Vagina (tissue), 2 donors: ENCODE measurements around the gene SETD4. TPM values are rescaled to one million over a fixed set of nuclear protein-coding genes. Genes with fewer than 3 reads are reported as not detected.
"Not testable (repeated sequence)": the region's sequence is repeated elsewhere in the genome, so short reads cannot be mapped to it uniquely, and the experiment has no call there.

ENCODE experiments used
- DNase-seq, 2 donors: peaks; one replicate each; pipeline ENCODE4 v3.0.0-alpha.2; 2017; ENCODE audit errors: extremely low spot score in 2 of 2
- H3K27ac ChIP-seq: fragments of 200-600 bp; sonication (generic); one replicate; pipeline ENCODE4 v1.5.1; 2019
- H3K27me3 ChIP-seq: fragments of 200-600 bp; sonication (generic); one replicate; pipeline ENCODE4 v1.5.1; 2019
- H3K36me3 ChIP-seq, 2 donors: fragments of 200-600 bp; sonication (generic); one replicate each; pipeline ENCODE4 v1.5.1; 2017 to 2019
- H3K4me1 ChIP-seq: fragments of 200-600 bp; sonication (generic); one replicate; pipeline ENCODE4 v1.5.1; 2019
- H3K4me3 ChIP-seq, 2 donors: fragments of 200-600 bp; sonication (generic); 1 replicate in 1 of 2; 2 replicates in 1 of 2; pipeline ENCODE4 v1.5.1; 2016 to 2019
- H3K9me3 ChIP-seq: fragments of 200-600 bp; sonication (generic); one replicate; pipeline ENCODE4 v1.5.1; 2019
- POLR2A ChIP-seq, 2 donors: fragments of 450-650 bp; IDR thresholded peaks; one replicate each; pipeline ENCODE4 v1.6.1; 2017; ENCODE audit warnings: antibody characterized with exemption in 2 of 2, mild to moderate bottlenecking in 2 of 2, moderate library complexity in 2 of 2
- POLR2AphosphoS5 ChIP-seq, 2 donors: sonication (generic); formaldehyde crosslinking; IDR thresholded peaks; one replicate each; pipeline ENCODE4 v1.9.0; 2017; ENCODE audit warnings: antibody characterized with exemption in 2 of 2, mild to moderate bottlenecking in 2 of 2, low read depth in 1 of 2; ENCODE audit not compliant: insufficient read depth in 1 of 2
- intact Hi-C: fragments of 100-400 bp; cut with DNase I; formaldehyde crosslinking; loops from one replicate; pipeline ENCODE4 v1.15.1; 2023
- total RNA-seq: library from RNA; depleted of rRNA; stranded (reverse); fragments of >200 nt; gene quantifications from one replicate; pipeline ENCODE4 v1.2.3, GENCODE V29; 2016
- TF ChIP-seq, protein P1 (sequence below), 3 experiments: fragments of 450-650 bp in 2 of 3; fragments of 200-600 bp in 1 of 3; sonication (generic) in 1 of 3; IDR thresholded peaks; one replicate each; pipeline ENCODE4 v1.5.1; 2017 to 2019; ENCODE audit warnings: antibody characterized with exemption in 3 of 3, mild to moderate bottlenecking in 2 of 3, moderate library complexity in 2 of 3

Gene SETD4
- total RNA-seq, 1 donor from 2014 or later, result 28.7 TPM

DNA sequence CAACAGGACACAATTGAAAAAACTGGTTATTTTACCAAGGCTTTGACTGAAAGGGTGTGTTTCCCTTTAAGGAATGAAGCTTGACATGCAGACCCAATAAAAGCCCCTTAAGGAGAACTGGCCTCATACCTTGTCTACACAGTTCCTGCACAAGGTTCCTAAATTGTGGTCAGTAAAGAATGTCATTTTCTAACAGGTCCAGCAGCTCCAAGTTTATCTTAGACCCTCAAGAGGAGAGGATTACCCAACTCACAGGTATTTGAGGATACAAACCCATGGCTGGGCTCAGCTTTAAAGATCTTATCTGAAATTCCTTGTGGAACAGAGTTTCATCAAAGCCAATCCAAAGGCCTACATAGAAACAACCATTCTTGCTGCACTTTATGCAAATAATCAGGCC is 43.1 kb upstream of the SETD4 start:
- H3K9me3 ChIP-seq, result no peaks in the 10 kb centered on the region

GRCh38 chr21:36100971-36101641 is 40.8 kb upstream of the SETD4 start:
- Histone ChIP-seq H3K4me3 (no peak overlapping the region), H3K27me3 (no peaks in the 10 kb centered on the region), H3K36me3 (no peaks in the 10 kb centered on the region), H3K27ac (no peak overlapping the region), H3K4me1 (peaks cover 18% of the 10 kb centered on the region), H3K9me3 (no peaks in the 10 kb centered on the region)
- DNase-seq, result no peak
- TF ChIP-seq, protein P1, sequence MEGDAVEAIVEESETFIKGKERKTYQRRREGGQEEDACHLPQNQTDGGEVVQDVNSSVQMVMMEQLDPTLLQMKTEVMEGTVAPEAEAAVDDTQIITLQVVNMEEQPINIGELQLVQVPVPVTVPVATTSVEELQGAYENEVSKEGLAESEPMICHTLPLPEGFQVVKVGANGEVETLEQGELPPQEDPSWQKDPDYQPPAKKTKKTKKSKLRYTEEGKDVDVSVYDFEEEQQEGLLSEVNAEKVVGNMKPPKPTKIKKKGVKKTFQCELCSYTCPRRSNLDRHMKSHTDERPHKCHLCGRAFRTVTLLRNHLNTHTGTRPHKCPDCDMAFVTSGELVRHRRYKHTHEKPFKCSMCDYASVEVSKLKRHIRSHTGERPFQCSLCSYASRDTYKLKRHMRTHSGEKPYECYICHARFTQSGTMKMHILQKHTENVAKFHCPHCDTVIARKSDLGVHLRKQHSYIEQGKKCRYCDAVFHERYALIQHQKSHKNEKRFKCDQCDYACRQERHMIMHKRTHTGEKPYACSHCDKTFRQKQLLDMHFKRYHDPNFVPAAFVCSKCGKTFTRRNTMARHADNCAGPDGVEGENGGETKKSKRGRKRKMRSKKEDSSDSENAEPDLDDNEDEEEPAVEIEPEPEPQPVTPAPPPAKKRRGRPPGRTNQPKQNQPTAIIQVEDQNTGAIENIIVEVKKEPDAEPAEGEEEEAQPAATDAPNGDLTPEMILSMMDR (IDR thresholded peaks at IDR 0.05), result no peak
- TF ChIP-seq POLR2A (IDR thresholded peaks at IDR 0.05) (no peak), POLR2AphosphoS5 (IDR thresholded peaks at IDR 0.05; ENCODE audit: insufficient read depth in 1 of 2, low read depth in 1 of 2) (no peak)
- intact Hi-C loops, result no loop called here

More for the DNA sequence above, 43.1 kb upstream of the SETD4 start:
- Histone ChIP-seq H3K27ac (no peak overlapping the region), H3K36me3 (no peaks in the 10 kb centered on the region), H3K27me3 (no peaks in the 10 kb centered on the region), H3K4me3 (no peak overlapping the region), H3K4me1 (peaks cover 8% of the 10 kb centered on the region)
- DNase-seq, result no peak
- intact Hi-C loops, result no loop called here
- TF ChIP-seq POLR2A (IDR thresholded peaks at IDR 0.05) (no peak), POLR2AphosphoS5 (IDR thresholded peaks at IDR 0.05; ENCODE audit: insufficient read depth in 1 of 2, low read depth in 1 of 2) (no peak)
- TF ChIP-seq, protein P1 (IDR thresholded peaks at IDR 0.05), result no peak

GRCh38 chr21:36099695-36100211 is 39.4 kb upstream of the SETD4 start:
- H3K27me3 ChIP-seq, DNase-seq, H3K4me3 ChIP-seq, H3K27ac ChIP-seq, H3K9me3 ChIP-seq, H3K36me3 ChIP-seq, intact Hi-C loops: not testable (repeated sequence)
- peaks cover 14% of the 10 kb centered on the region for H3K4me1 ChIP-seq

GRCh38 chr21:36099000-36099399 is 38.7 kb upstream of the SETD4 start:
- DNase-seq, result no peak
- TF ChIP-seq, protein P1 (IDR thresholded peaks at IDR 0.05), result no peak
- TF ChIP-seq POLR2A (IDR thresholded peaks at IDR 0.05) (no peak), POLR2AphosphoS5 (IDR thresholded peaks at IDR 0.05; ENCODE audit: insufficient read depth in 1 of 2, low read depth in 1 of 2) (no peak)
- no peak overlapping the region for H3K27ac ChIP-seq
- intact Hi-C loops, result no loop called here
- peaks cover 9% of the 10 kb centered on the region for H3K4me1 ChIP-seq
- H3K9me3 ChIP-seq, result no peaks in the 10 kb centered on the region
- no peak overlapping the region for H3K4me3 ChIP-seq
- no peaks in the 10 kb centered on the region for H3K27me3 ChIP-seq
- no peaks in the 10 kb centered on the region for H3K36me3 ChIP-seq

DNA sequence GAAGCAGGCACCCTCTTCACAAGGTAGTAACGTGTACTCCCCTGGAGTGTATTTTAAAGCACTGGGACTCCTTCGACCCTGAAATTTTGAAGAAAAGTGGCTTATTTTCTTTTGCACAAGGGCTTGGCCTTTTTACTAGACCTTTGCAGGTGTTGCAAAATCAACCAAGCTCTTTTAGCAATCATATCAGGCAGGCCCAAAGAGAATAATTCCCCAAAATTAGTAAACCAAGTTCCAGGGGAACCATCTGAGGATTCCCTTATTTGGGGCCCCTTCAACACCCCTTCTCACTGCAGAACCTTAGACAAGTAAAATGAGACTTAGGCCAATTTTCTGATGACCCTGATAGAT is 37.8 kb upstream of the SETD4 start:
- Histone ChIP-seq H3K4me3 (no peak overlapping the region), H3K4me1 (peaks cover 9% of the 10 kb centered on the region), H3K36me3 (no peaks in the 10 kb centered on the region), H3K9me3 (no peaks in the 10 kb centered on the region), H3K27me3 (no peaks in the 10 kb centered on the region), H3K27ac (no peak overlapping the region)
- no peak for TF ChIP-seq POLR2A (IDR thresholded peaks at IDR 0.05)
- TF ChIP-seq POLR2AphosphoS5 (IDR thresholded peaks at IDR 0.05; ENCODE audit: insufficient read depth in 1 of 2, low read depth in 1 of 2), result no peak
- TF ChIP-seq, protein P1 (IDR thresholded peaks at IDR 0.05), result no peak
- intact Hi-C loops, result no loop called here
- DNase-seq, result no peak
